Transverse colon (tissue), 4 donors: ENCODE data around the gene MS4A6A. TPM values are rescaled to one million over a fixed set of nuclear protein-coding genes. Genes with fewer than 3 reads are reported as not detected.

Experiments
- DNase-seq: peaks from one replicate; pipeline ENCODE4 v3.0.0-alpha.2; 2019
- H3K27ac ChIP-seq, 4 donors: fragments of 200-600 bp; sonication (generic); 2 replicates each; pipeline ENCODE4 v1.5.1; 2016 to 2018; ENCODE audit warnings: inconsistent platforms in 4 of 4
- H3K27me3 ChIP-seq: fragments of 200-600 bp; sonication (generic); 2 replicates; pipeline ENCODE4 v1.5.1; 2017; ENCODE audit warnings: inconsistent platforms
- H3K36me3 ChIP-seq, 4 donors: fragments of 200-600 bp; sonication (generic); 2 replicates each; pipeline ENCODE4 v1.5.1; 2017 to 2019; ENCODE audit warnings: inconsistent platforms in 4 of 4
- H3K4me1 ChIP-seq, 4 donors: fragments of 200-600 bp; sonication (generic); 2 replicates each; pipeline ENCODE4 v1.5.1; 2017 to 2020; ENCODE audit warnings: inconsistent platforms in 4 of 4
- H3K4me3 ChIP-seq, 4 donors: fragments of 200-600 bp; sonication (generic); 1 replicate in 1 of 4; 2 replicates in 3 of 4; pipeline versions ENCODE4 v1.5.1 to v1.6.1; 2017 to 2019; ENCODE audit warnings: inconsistent platforms in 4 of 4
- H3K9me3 ChIP-seq, 2 donors: fragments of 200-600 bp; sonication (generic); 2 replicates each; pipeline ENCODE4 v1.5.1; 2017 to 2019; ENCODE audit warnings: inconsistent platforms in 2 of 2
- EP300 ChIP-seq: sonication (generic); formaldehyde crosslinking; IDR thresholded peaks from one replicate; pipeline ENCODE4 v1.6.1; 2017; ENCODE audit warnings: antibody characterized with exemption, low read depth
- POLR2A ChIP-seq: fragments of 450-650 bp; IDR thresholded peaks from one replicate; pipeline ENCODE4 v1.6.1; 2016; ENCODE audit warnings: antibody characterized with exemption, mild to moderate bottlenecking, moderate library complexity
- POLR2AphosphoS5 ChIP-seq, 3 donors: sonication (generic); formaldehyde crosslinking; IDR thresholded peaks; one replicate each; pipeline ENCODE4 v1.6.1; 2016; ENCODE audit warnings: antibody characterized with exemption in 3 of 3
- WGBS, 2 donors: methylation state at CpG; one replicate each; pipeline ENCODE4 v1.1.5; 2018; ENCODE audit warnings: low coverage in 1 of 2; 5-methylcytosine and 5-hydroxymethylcytosine counted together
- in situ Hi-C, 4 donors: fragments of 200-750 bp; cut with MboI; loops; one replicate each; pipeline versions ENCODE4 v1.15.0 to v1.15.1; 2017; ENCODE audit warnings: low sequenced_read_pairs in 3 of 4, low pct_ligation_motif_present in 1 of 4, low pct_unique_long_range_greater_than_20kb in 1 of 4
- intact Hi-C: fragments of 100-400 bp; cut with DNase I; formaldehyde crosslinking; loops from one replicate; pipeline ENCODE4 v1.15.1; 2023; ENCODE audit warnings: low total_unique reads
- total RNA-seq, 4 donors: library from RNA; depleted of rRNA; stranded (reverse); fragments of >200 nt; gene quantifications; one replicate each; pipeline ENCODE4 v1.1.0, GENCODE V29; 2016
- TF ChIP-seq, protein P1 (sequence below), 5 experiments: fragments of 200-600 bp in 3 of 5; fragments of 450-650 bp in 2 of 5; sonication (generic) in 3 of 5; IDR thresholded peaks; 1 replicate in 2 of 5; 2 replicates in 3 of 5; pipeline ENCODE4 v1.5.1; 2016 to 2017; ENCODE audit warnings: antibody characterized with exemption in 5 of 5, inconsistent platforms in 3 of 5, mild to moderate bottlenecking in 2 of 5, moderate library complexity in 1 of 5

MS4A6A gene
- total RNA-seq, 4 donors from 2014 or later, result 0.75 to 54.3 (median 27.4) TPM

GRCh38 chr11:60170566-60170965 lies 12.3 kb downstream of the MS4A6A start:
- Histone ChIP-seq H3K4me1 (no peaks in the 10 kb centered on the region), H3K4me3 (no peak overlapping the region), H3K9me3 (no peaks in the 10 kb centered on the region), H3K36me3 (no peaks in the 10 kb centered on the region), H3K27ac (no peak overlapping the region), H3K27me3 (no peaks in the 10 kb centered on the region)
- WGBS, 2 donors, result 96 to 100% methylated on average over 1 of the region's 1 CpG
- TF ChIP-seq POLR2A, result no peak
- TF ChIP-seq, protein P1, sequence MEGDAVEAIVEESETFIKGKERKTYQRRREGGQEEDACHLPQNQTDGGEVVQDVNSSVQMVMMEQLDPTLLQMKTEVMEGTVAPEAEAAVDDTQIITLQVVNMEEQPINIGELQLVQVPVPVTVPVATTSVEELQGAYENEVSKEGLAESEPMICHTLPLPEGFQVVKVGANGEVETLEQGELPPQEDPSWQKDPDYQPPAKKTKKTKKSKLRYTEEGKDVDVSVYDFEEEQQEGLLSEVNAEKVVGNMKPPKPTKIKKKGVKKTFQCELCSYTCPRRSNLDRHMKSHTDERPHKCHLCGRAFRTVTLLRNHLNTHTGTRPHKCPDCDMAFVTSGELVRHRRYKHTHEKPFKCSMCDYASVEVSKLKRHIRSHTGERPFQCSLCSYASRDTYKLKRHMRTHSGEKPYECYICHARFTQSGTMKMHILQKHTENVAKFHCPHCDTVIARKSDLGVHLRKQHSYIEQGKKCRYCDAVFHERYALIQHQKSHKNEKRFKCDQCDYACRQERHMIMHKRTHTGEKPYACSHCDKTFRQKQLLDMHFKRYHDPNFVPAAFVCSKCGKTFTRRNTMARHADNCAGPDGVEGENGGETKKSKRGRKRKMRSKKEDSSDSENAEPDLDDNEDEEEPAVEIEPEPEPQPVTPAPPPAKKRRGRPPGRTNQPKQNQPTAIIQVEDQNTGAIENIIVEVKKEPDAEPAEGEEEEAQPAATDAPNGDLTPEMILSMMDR (IDR thresholded peaks at IDR 0.05), result no peak
- no peak for TF ChIP-seq EP300
- TF ChIP-seq POLR2AphosphoS5 (IDR thresholded peaks at IDR 0.05), result no peak
- in situ Hi-C loops (loop anchor here in 1 of 4 donors (25.0 kb wide), 1 partner anchor 92 kb away; no protein-coding TSS in a partner anchor), intact Hi-C loops (no loop called here)
- no peak for DNase-seq

- H3K27ac ChIP-seq, result peak overlapping the region in 1 of 4 donors; percentile 46
- intact Hi-C loops, result no loop called here
These were observed 13.5 kb downstream of the MS4A6A start for GRCh38 chr11:60169264-60169915.

DNA sequence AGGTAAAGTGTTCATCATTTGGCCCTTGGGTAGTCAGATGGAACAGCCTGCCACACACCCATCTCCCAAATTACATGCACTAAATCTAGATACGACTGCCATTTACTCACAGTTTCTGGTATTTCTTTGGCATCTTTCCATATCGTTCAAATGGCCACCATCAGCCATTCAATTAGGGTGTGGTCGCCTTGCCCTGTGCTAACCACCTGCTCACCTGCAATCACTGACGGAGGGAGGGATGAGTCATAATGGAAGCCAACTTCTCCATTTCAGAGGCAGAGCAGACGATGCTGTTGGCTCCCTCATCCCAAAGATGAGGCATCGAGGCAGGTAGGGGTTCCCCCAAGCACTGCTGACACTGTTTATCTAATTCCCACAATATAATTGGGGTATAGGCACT lies 14.6 kb downstream of the MS4A6A start:
- intact Hi-C loops (no loop called here), in situ Hi-C loops (loop anchor here in 1 of 4 donors (25.0 kb wide), 1 partner anchor 94 kb away; no protein-coding TSS in a partner anchor)
- no peak overlapping the region for H3K4me3 ChIP-seq
- TF ChIP-seq POLR2AphosphoS5 (IDR thresholded peaks at IDR 0.05) (peak in 1 of 3 donors; percentile 39), POLR2A (no peak), EP300 (no peak)
- TF ChIP-seq, protein P1 (IDR thresholded peaks at IDR 0.05), result no peak
- WGBS, 2 donors, result 40 to 50% methylated on average over 1 to 6 of the region's 6 CpGs
- no peaks in the 10 kb centered on the region for H3K27me3 ChIP-seq
- peak overlapping the region in 1 of 4 donors; percentile 46 for H3K27ac ChIP-seq
- H3K4me1 ChIP-seq, result no peaks in the 10 kb centered on the region
- H3K9me3 ChIP-seq, result no peaks in the 10 kb centered on the region
- no peaks in the 10 kb centered on the region for H3K36me3 ChIP-seq
- peak; percentile 20 for DNase-seq

More at GRCh38 chr11:60169264-60169915, 13.5 kb downstream of the MS4A6A start:
- H3K36me3 ChIP-seq, result no peaks in the 10 kb centered on the region
- no peaks in the 10 kb centered on the region for H3K9me3 ChIP-seq
- WGBS, 2 donors, result 59 to 77% methylated on average over 4 to 6 of the region's 6 CpGs
- no peak overlapping the region for H3K4me3 ChIP-seq
- in situ Hi-C loops, result loop anchor here in 1 of 4 donors (25.0 kb wide), 1 partner anchor 93 kb away; no protein-coding TSS in a partner anchor
- TF ChIP-seq, protein P1 (IDR thresholded peaks at IDR 0.05), result peak in 4 of 5 experiments; percentile 20 to 35 (median 25)
- TF ChIP-seq EP300 (no peak), POLR2AphosphoS5 (IDR thresholded peaks at IDR 0.05) (no peak), POLR2A (no peak)
- DNase-seq, result peak; percentile 52
- no peaks in the 10 kb centered on the region for H3K27me3 ChIP-seq
- no peaks in the 10 kb centered on the region for H3K4me1 ChIP-seq

- no peaks in the 10 kb centered on the region for H3K9me3 ChIP-seq
- no peak overlapping the region for H3K4me3 ChIP-seq
- no peak for TF ChIP-seq EP300
- TF ChIP-seq, protein P1 (IDR thresholded peaks at IDR 0.05), result no peak
- no peak for TF ChIP-seq POLR2AphosphoS5 (IDR thresholded peaks at IDR 0.05)
- no peak for TF ChIP-seq POLR2A
- H3K36me3 ChIP-seq, result no peaks in the 10 kb centered on the region
- no peaks in the 10 kb centered on the region for H3K27me3 ChIP-seq
- intact Hi-C loops (no loop called here), in situ Hi-C loops (loop anchor here in 1 of 4 donors (25.0 kb wide), 1 partner anchor 96 kb away; no protein-coding TSS in a partner anchor)
- no peak for DNase-seq
- no peak overlapping the region for H3K27ac ChIP-seq
- H3K4me1 ChIP-seq, result no peaks in the 10 kb centered on the region
These were observed 16.9 kb downstream of the MS4A6A start for GRCh38 chr11:60165951-60166350.
